Limb (tissue), 2 donors: Measurements from ENCODE around the gene QRICH2.
"Not testable (repeated sequence)": the region's sequence is repeated elsewhere in the genome, so short reads cannot be mapped to it uniquely, and the experiment has no call there.

Experiments used
- DNase-seq, 2 donors: peaks; one replicate each; pipeline ENCODE4 v3.0.0-alpha.2; 2016; ENCODE audit errors: extremely low spot score in 2 of 2

QRICH2 gene

DNA sequence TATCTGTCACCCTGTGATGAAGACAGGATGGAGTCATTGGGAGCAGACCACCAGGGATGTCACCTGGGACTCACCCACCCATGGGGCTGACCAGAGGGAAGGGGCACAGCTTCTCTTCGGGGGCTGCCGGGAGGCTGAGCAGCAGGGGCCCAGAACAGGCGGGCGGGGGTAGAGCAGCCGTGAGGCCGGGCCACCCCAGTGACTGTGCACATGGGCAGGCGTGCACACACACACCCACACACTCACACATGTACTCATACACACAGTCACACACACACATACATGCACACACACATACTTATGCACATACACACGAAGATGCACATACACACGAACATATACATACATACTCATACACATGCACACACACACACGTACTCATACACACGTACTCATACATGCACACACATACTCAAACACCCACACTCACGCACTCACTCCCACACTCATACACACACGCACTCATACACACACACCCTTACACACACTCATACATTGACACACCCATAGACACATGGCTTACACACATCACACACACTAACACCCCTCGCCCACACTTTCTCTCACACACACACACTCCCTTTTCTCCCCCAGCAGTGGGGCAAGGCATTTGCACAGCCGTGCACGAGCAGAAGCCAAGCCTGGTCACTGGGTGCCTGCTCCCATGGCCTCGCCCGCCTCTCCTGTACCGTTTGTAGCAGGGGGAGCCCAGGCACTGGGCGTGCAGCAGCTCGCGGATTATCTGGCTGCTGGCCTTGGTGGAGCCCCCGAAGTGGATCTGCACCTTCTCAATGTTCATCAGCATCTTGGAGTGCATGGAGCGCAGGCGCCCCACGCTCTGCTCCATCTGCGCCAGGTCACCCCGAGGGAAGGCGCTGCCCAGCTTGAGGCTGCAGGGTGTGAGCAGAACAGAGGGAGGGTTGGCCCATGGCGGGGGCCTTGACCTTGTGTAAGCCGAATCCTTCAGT lies 30.5 kb downstream of the QRICH2 start:
- no peak for DNase-seq

DNA sequence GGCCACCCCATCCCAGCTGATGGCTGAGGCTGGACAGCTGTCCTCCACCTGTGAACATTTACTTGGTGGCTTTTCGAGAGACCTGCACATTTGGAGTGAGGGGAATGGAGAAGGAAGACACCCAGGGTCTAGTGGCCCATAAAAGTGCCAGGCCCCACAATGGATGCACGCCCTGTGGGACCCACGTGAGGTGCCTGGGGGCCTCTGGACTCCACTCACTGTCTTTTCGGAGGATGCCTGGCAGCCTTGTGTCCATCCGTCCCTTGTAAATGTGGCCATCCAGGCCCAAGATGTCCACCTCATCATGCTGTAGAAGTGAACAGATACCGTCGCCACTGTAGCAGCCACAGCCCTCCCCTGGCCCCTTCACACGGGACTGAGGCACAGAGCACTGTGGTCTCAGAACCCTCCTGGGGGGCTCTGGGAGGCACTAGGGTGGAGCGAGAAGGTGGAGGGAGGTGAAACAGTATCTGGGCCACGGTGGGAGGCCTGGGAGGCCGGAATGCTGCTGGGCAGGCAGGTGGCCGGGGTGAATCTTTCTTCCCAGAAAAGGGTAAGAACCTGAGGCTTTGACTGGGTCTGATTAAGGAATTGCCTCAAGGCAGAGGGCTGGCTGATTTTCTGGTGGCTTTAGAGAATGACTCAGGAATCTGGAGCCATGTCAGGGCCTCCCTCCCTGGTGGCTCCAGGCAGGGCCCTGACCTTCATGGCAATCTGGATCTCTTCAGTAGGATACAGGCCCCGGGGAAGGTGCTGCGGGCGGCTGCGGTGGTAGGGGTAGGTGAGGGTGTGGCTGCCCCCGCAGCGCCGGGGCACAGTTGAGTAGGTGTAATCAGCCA lies 31.4 kb downstream of the QRICH2 start:
- no peak for DNase-seq

DNA sequence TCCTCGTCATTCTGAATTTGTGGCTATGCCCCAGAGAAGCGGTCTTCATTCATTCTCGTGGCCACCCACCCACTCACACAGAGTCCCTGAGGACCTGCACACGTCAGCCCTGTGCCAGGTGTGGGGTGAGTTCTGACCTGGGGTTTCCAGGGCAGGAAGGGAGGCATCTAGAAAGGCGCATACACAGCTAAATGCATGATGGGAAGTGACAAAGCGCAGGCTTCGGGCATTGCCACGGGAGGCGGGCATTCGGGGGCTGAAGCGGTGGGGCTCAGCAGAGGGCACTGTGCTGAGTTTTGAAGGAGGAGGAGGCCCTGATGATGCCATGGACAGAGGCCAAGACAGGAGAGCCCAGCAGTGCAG lies 32.0 kb downstream of the QRICH2 start:
- no peak for DNase-seq

- DNase-seq, result no peak
These were observed 32.6 kb downstream of the QRICH2 start for GRCh38 chr17:76275382-76276068.

DNA sequence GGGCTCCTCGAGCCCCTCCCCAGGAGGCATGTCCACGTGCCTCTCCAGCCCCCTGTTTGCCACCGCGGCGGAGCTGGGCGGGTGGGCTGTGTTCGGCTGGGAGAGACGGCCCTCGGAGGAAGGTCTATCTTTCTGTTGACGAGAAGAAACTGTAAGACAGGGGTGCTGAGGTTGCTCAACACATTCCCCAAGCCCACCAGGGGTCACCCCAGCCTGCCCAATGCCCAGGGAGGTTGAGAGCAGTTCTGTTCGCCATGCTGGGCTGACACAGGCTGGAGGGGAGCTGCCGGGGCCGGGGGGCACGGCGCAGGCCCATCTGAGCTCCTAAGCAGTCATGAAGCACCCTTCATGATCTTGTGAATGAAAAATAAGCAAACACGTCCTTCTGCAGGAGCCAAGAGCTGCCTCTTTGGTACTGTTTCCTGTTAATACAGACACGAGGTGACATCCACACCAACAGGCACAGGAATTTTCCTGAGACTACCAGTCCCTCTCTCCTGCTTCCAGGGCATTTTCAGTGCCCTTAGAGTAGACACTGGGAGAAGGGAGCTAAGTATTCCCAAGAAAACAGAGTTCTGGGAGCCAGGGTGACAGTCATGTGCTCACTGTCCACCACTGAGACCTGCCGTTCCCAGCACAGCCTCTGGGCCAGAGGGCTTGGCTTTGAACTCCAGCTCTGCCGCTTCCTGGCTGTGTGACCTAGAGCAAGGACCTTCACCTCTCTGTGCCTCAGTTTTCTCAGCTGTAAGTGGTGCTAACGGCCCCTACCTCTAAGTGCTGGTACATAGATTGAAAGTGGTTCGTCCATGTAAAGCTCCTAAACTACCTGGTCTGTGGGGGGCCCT lies 33.7 kb downstream of the QRICH2 start:
- DNase-seq, result no peak

- no peak for DNase-seq
These were observed 34.5 kb downstream of the QRICH2 start for GRCh38 chr17:76273445-76274111.

GRCh38 chr17:76272541-76273444 lies 35.3 kb downstream of the QRICH2 start:
- DNase-seq, result no peak

GRCh38 chr17:76271669-76272540 lies 36.2 kb downstream of the QRICH2 start:
- DNase-seq, result peak in 1 of 2 donors; percentile 70

DNA sequence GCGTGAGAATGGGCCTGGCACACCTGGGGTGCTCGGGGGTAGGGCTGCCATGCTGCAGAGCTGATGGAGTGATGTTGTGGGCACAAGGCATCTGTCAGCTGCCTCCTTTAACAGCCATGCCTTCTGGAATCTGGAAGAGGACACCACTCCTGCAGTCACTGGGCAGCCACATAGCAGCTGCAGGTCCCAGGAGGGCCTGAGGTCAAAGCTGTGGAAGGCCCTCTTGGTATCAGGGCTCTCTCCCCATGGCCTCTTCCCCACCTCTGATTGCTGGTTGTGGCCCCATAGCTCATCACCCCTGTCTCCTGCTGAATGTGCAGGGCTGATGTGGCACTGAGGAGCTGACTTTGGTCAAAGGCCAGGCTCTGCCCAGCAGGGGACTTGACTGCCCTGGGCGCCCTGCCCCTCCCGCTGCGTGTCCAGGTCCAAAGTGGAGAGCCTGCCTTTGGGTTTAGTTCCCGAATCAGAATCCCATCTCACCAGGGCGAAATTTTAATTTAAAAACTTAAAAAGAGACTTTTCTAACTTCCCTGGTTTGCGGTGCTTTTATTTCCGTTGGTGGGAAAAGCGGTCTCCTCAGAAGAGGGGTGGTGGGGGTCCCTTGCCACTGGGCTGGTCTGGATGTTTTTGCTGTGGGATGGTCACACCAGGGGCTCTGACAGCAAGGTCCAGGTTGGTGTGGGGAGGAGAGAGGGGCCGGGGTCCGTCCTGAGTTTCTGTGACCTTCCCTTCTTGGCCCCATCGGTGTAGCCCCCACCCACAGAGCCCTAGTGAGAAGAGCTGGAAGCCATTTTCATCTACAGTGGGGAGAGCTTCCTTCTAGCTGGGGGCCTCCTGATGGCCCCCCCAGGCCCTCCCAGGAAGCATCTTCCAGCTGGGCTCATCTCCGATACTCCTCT lies 37.1 kb downstream of the QRICH2 start:
- DNase-seq, result no peak

GRCh38 chr17:76270127-76270592 lies 37.9 kb downstream of the QRICH2 start:
- DNase-seq, result no peak

DNA sequence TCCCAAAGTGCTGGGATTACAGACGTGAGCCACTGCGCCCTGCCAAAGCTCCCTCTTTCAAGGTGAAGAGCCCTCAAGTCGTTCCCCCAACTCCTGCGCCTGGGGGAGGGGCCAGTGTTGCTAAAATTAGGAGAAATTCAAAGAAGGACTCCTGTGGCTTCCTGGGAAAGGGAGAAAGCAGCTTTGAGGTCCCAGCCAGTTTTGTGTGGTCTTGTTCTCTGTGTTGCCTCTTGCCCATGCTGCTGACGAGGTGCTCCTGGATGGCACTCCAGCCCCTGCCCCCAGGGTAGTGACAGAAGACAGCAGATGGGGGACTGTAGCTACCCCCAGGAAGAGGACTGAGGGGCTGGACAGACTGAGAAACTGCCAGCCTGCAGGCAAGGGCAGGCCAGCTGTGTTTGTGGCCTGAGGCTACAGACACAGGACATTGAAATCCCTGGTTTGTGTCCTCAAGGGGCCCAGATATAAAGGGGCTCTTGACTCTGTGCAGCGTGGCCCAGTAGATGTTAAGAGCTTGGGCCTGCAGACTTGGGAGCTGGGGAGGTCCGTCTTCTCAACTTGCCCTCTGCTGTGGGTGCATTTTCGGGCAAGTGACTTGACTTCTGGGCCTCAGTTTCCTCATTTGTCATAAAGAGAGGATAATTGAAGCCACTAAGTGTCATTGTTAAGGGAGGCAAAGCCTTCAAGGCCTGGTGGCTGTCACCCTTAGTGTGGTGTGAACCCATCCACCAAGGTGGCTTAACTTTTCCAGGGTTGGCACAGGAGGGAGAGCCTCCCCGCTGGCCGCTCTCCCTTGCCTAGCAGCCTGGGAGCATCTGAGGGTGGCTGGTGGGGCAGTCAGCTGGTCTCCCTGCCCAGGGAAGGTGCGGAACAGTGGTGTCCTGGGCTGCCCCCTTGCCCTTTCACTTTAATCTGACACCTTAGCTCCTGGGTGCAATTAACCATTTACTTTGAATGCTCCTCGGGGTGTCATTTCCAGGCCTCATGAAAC lies 38.8 kb downstream of the QRICH2 start:
- no peak for DNase-seq

- no peak for DNase-seq
These were observed 39.9 kb downstream of the QRICH2 start for GRCh38 chr17:76268015-76268749.

GRCh38 chr17:76267581-76268001 lies 40.5 kb downstream of the QRICH2 start:
- not testable (repeated sequence) for DNase-seq

- DNase-seq, result no peak
These were observed 41.0 kb downstream of the QRICH2 start for GRCh38 chr17:76267051-76267576.
